Measurements from ENCODE around the gene NEUROG2. TPM values are rescaled to one million over a fixed set of nuclear protein-coding genes. Genes with fewer than 3 reads are reported as not detected.
A peak's percentile ranks its signal among the peaks of the same experiment; 100 is the strongest.

The NEUROG2 gene
- total and polyA plus RNA-seq, 2 of the 8 experiments (the other 6 are each of a cell fraction or from before 2014, with no cell fraction given): 0.03 TPM; not detected in 1

- H2AFZ ChIP-seq (ENCODE audit: low read length): no peak overlapping the region
- no peaks in the 10 kb centered on the region for H3K9me3 ChIP-seq (ENCODE audit: insufficient read depth in 2 of 2, low read depth in 1 of 2, low read length in 1 of 2)
- no peak overlapping the region for H3K27ac ChIP-seq (ENCODE audit: low read depth, low read length)
- no peak overlapping the region for H3K23ac ChIP-seq (ENCODE audit: insufficient read length)
- TF ChIP-seq EZH2 (IDR thresholded peaks at IDR 0.05; ENCODE audit: low read depth, low read length, severe bottlenecking) (peak; percentile 39), USF2 (IDR thresholded peaks at IDR 0.05; ENCODE audit: low read length) (no peak)
- H4K91ac ChIP-seq (replicated peaks; ENCODE audit: insufficient read length, low read length): no peak overlapping the region
- H3K18ac ChIP-seq (ENCODE audit: extremely low read depth, low read length): no peak overlapping the region
- no peak overlapping the region for H4K5ac ChIP-seq (ENCODE audit: insufficient read length, low read depth, low read length)
- H2BK20ac ChIP-seq (ENCODE audit: low read length): no peak overlapping the region
- H4K20me1 ChIP-seq (replicated peaks in 1 of 2; ENCODE audit: control insufficient read depth in 1 of 2, insufficient read depth in 2 of 2, low read length in 2 of 2): peaks cover 3 to 24% of the 10 kb centered on the region in 2 experiments
- POLR2A ChIA-PET (ENCODE audit: partially characterized antibody): no interaction called here
- H3K4ac ChIP-seq (replicated peaks; ENCODE audit: insufficient read length, low read depth, low read length): no peak overlapping the region
- no peak overlapping the region for H2BK5ac ChIP-seq (ENCODE audit: low read depth, low read length)
- peaks cover 12 to 43% (median 17%) of the 10 kb centered on the region in 4 experiments for H3K4me1 ChIP-seq (replicated peaks in 1 of 4; ENCODE audit: control insufficient read depth in 3 of 4, insufficient read depth in 4 of 4, low read length in 3 of 4)
- no peak overlapping the region for H3K14ac ChIP-seq (ENCODE audit: insufficient read length)
- H3K36me3 ChIP-seq (ENCODE audit: control insufficient read depth in 2 of 4, insufficient read depth in 4 of 4, low read length in 3 of 4): peaks cover 0 to 4% (median 0%) of the 10 kb centered on the region in 4 experiments; a peak in 1 of 8 replicates
- FAIRE-seq: no peak
- no peak overlapping the region for H2BK15ac ChIP-seq (ENCODE audit: low read length)
- H3K4me2 ChIP-seq (ENCODE audit: insufficient read depth in 1 of 2, low read depth in 2 of 2, low read length in 2 of 2): no peak overlapping the region
- H3K56ac ChIP-seq (replicated peaks; ENCODE audit: insufficient read length, low read depth, low read length): no peak overlapping the region
- peaks cover 85 to 100% (median 94%) of the 10 kb centered on the region in 4 experiments for H3K27me3 ChIP-seq (replicated peaks in 1 of 4; ENCODE audit: control insufficient read depth in 3 of 4, extremely low read depth in 1 of 4, insufficient read depth in 3 of 4, low read length in 3 of 4)
- H3K79me1 ChIP-seq (ENCODE audit: low read depth, low read length): no peaks in the 10 kb centered on the region
- DNase-seq (ENCODE audit: low read depth in 1 of 2, low spot score in 2 of 2): no peak
- no peak overlapping the region for H2AK5ac ChIP-seq (ENCODE audit: low read depth, low read length)
- H3K79me2 ChIP-seq (ENCODE audit: control insufficient read depth in 1 of 2, insufficient read depth in 2 of 2, low read length in 2 of 2): no peaks in the 10 kb centered on the region
- no peak overlapping the region for H2BK12ac ChIP-seq (ENCODE audit: low read depth, low read length)
- H4K8ac ChIP-seq (ENCODE audit: extremely low read depth, insufficient read depth, low read length): no peak overlapping the region
- CTCF ChIA-PET (ENCODE audit: partially characterized antibody): interaction anchor here (1.2 to 1.6 kb wide), 3 partner anchors 11 to 246 kb away, joined by 3 to 7 read pairs (median 3); no protein-coding TSS in a partner anchor
- peaks cover 23% of the 10 kb centered on the region for H3K23me2 ChIP-seq (ENCODE audit: low read depth, low read length)
- no peak overlapping the region for H3K9ac ChIP-seq (replicated peaks in 1 of 4; ENCODE audit: extremely low read depth in 1 of 4, low read depth in 3 of 4, low read length in 3 of 4)
- no peak overlapping the region for H3K4me3 ChIP-seq (ENCODE audit: extremely low read depth in 1 of 4, insufficient read depth in 2 of 4, low read depth in 3 of 4, low read length in 4 of 4)
- H2BK120ac ChIP-seq (replicated peaks; ENCODE audit: low read depth, low read length): no peak overlapping the region
Measured at GRCh38 chr4:112518675-112519074, 2.7 kb upstream of the NEUROG2 start.

Data from H1 (cell line).